GM23338 (cell line): ENCODE measurements around the gene WFDC6. TPM values are rescaled to one million over a fixed set of nuclear protein-coding genes. Genes with fewer than 3 reads are reported as not detected.

ENCODE experiments used
- ATAC-seq: fragments of 200-7000 bp; cut with Tn5 transposase; 3 replicates; pipeline ENCODE4 v1.9.1; 2020
- DNase-seq: peaks from one replicate; pipeline ENCODE4 v3.0.0-alpha.2; 2015; ENCODE audit warnings: low spot score
- H2AFZ ChIP-seq: fragments of 200-600 bp; sonication (generic); 2 replicates; pipeline ENCODE4 v1.8.0; 2016; ENCODE audit warnings: antibody characterized with exemption, mild to moderate bottlenecking, moderate library complexity
- H3F3A ChIP-seq: fragments of 200-600 bp; sonication (generic); replicated peaks from 2 replicates; pipeline ENCODE4 v1.8.0; 2017; ENCODE audit warnings: antibody characterized with exemption, mixed run types, low read depth
- H3K27ac ChIP-seq: fragments of 200-600 bp; sonication (generic); 2 replicates; pipeline ENCODE4 v1.6.1; 2016; ENCODE audit warnings: low read depth
- H3K27me3 ChIP-seq: fragments of 200-600 bp; sonication (generic); 2 replicates; pipeline ENCODE4 v1.8.0; 2016; ENCODE audit warnings: mild to moderate bottlenecking, mixed run types, moderate library complexity; ENCODE audit not compliant: insufficient read depth
- H3K36me3 ChIP-seq: fragments of 200-600 bp; sonication (generic); 2 replicates; pipeline ENCODE4 v1.8.0; 2016; ENCODE audit warnings: mild to moderate bottlenecking; ENCODE audit not compliant: insufficient read depth
- H3K4me1 ChIP-seq: fragments of 200-600 bp; sonication (generic); 2 replicates; pipeline ENCODE4 v1.8.0; 2016; ENCODE audit warnings: mild to moderate bottlenecking, moderate library complexity; ENCODE audit not compliant: insufficient read depth
- H3K4me2 ChIP-seq: fragments of 200-600 bp; sonication (generic); 2 replicates; pipeline ENCODE4 v1.7.1; 2017; ENCODE audit warnings: mixed run types
- H3K4me3 ChIP-seq: fragments of 200-600 bp; sonication (generic); 2 replicates; pipeline ENCODE4 v1.6.1; 2016; ENCODE audit warnings: mixed run types
- H3K79me2 ChIP-seq: fragments of 200-600 bp; sonication (generic); replicated peaks from 2 replicates; pipeline ENCODE4 v1.8.0; 2017; ENCODE audit warnings: mild to moderate bottlenecking; ENCODE audit not compliant: insufficient read depth
- H3K9me2 ChIP-seq: fragments of 200-600 bp; sonication (generic); 2 replicates; pipeline ENCODE4 v1.8.0; 2017; ENCODE audit not compliant: insufficient read depth
- H4K20me1 ChIP-seq: fragments of 200-600 bp; sonication (generic); replicated peaks from 2 replicates; pipeline ENCODE4 v1.8.0; 2017; ENCODE audit warnings: mild to moderate bottlenecking; ENCODE audit not compliant: insufficient read depth
- H3K27ac Mint-ChIP-seq: 2 replicates; pipeline ENCODE4 v1.8.0; 2020; ENCODE audit warnings: inconsistent platforms, mild to moderate bottlenecking, moderate library complexity, mixed read lengths
- H3K27me3 Mint-ChIP-seq: 3 replicates; pipeline ENCODE4 v1.8.0; 2022; ENCODE audit warnings: low read depth, mild to moderate bottlenecking, moderate library complexity, mixed read lengths, inconsistent platforms; ENCODE audit not compliant: insufficient read depth, poor library complexity
- H3K36me3 Mint-ChIP-seq: 3 replicates; pipeline ENCODE4 v1.8.0; 2021; ENCODE audit warnings: low read depth, mild to moderate bottlenecking, inconsistent platforms, moderate library complexity, mixed read lengths
- H3K4me1 Mint-ChIP-seq: 3 replicates; pipeline ENCODE4 v1.8.0; 2020; ENCODE audit warnings: mild to moderate bottlenecking, inconsistent platforms, mixed read lengths
- H3K4me3 Mint-ChIP-seq: 3 replicates; pipeline ENCODE4 v1.8.0; 2021; ENCODE audit warnings: moderate library complexity, mild to moderate bottlenecking, inconsistent platforms, mixed read lengths
- H3K9me3 Mint-ChIP-seq: 3 replicates; pipeline ENCODE4 v1.8.0; 2020; ENCODE audit warnings: moderate library complexity, mild to moderate bottlenecking, inconsistent platforms, mixed read lengths
- CREB1 ChIP-seq: fragments of 250-450 bp; sonication (Bioruptor Pico); IDR thresholded peaks from 2 replicates; pipeline ENCODE4 v1.5.0; 2020; ENCODE audit warnings: low read depth, mild to moderate bottlenecking, moderate library complexity
- CTCF ChIP-seq, 2 experiments: fragments of 200-600 bp in 1 of 2; sonication (generic) in 1 of 2; conservative IDR thresholded peaks; 2 replicates each; pipeline versions ENCODE4 v1.5.1 to v1.6.1; 2016 to 2017; ENCODE audit warnings: antibody characterized with exemption in 2 of 2, low read depth in 2 of 2, mild to moderate bottlenecking in 2 of 2, moderate library complexity in 1 of 2
- ETS1 ChIP-seq: IDR thresholded peaks from 2 replicates; pipeline ENCODE4 v1.6.1; 2016; ENCODE audit warnings: antibody characterized with exemption
- EZH2 ChIP-seq: fragments of 200-600 bp; sonication (generic); IDR thresholded peaks from one replicate; pipeline ENCODE4 v1.8.0; 2017; ENCODE audit warnings: antibody characterized with exemption, mild to moderate bottlenecking, low read depth; ENCODE audit not compliant: unreplicated experiment
- EZH2phosphoT487 ChIP-seq: fragments of 200-600 bp; sonication (generic); IDR thresholded peaks from one replicate; pipeline ENCODE4 v1.8.1; 2018; ENCODE audit warnings: antibody characterized with exemption; ENCODE audit not compliant: unreplicated experiment
- JUNB ChIP-seq: IDR thresholded peaks from one replicate; pipeline ENCODE4 v1.6.1; 2016; ENCODE audit warnings: antibody characterized with exemption; ENCODE audit not compliant: unreplicated experiment
- NANOG ChIP-seq: IDR thresholded peaks from 2 replicates; pipeline ENCODE4 v1.6.1; 2016; ENCODE audit warnings: antibody characterized with exemption, borderline replicate concordance
- POLR2AphosphoS5 ChIP-seq: IDR thresholded peaks from 2 replicates; pipeline ENCODE4 v1.6.1; 2016; ENCODE audit warnings: antibody characterized with exemption, low read depth
- REST ChIP-seq: IDR thresholded peaks from one replicate; pipeline ENCODE4 v1.6.1; 2018; ENCODE audit warnings: antibody characterized with exemption; ENCODE audit not compliant: unreplicated experiment
- STAT1 ChIP-seq: IDR thresholded peaks from one replicate; pipeline ENCODE4 v1.6.1; 2016; ENCODE audit warnings: antibody characterized with exemption; ENCODE audit not compliant: unreplicated experiment
- ZNF114 ChIP-seq: fragments of 250-450 bp; sonication (Bioruptor Pico); IDR thresholded peaks from 2 replicates; pipeline ENCODE4 v1.5.0; 2020; ENCODE audit warnings: mild to moderate bottlenecking, moderate library complexity
- ZNF331 ChIP-seq: fragments of 250-450 bp; sonication (Bioruptor Pico); IDR thresholded peaks from 2 replicates; pipeline ENCODE4 v1.5.0; 2020; ENCODE audit warnings: low read depth, mild to moderate bottlenecking, moderate library complexity
- ZNF462 ChIP-seq: fragments of 250-450 bp; sonication (Bioruptor Pico); IDR thresholded peaks from 2 replicates; pipeline ENCODE4 v1.5.0; 2020; ENCODE audit warnings: mild to moderate bottlenecking, moderate library complexity
- polyA plus RNA-seq: library from polyadenylated mRNA; unstranded; fragments of >200 nt; fragmentation: Nextera tagmentation; extraction: Ambion mirVana; gene quantifications from 2 replicates; pipeline ENCODE4 v1.2.1, GENCODE V29; 2016
- total RNA-seq: library from RNA; depleted of rRNA; stranded (reverse); fragments of >200 nt; shearing (Covaris generic); gene quantifications from 2 replicates; pipeline ENCODE4 v1.2.3, GENCODE V29; 2014

The WFDC6 gene
- total and polyA plus RNA-seq, 2 experiments from 2014 or later: not detected

- DNase-seq (no peak), ATAC-seq (no peak)
- no peak overlapping the region for H3K4me3 Mint-ChIP-seq
- no peak overlapping the region for H3K27ac Mint-ChIP-seq
- no peaks in the 10 kb centered on the region for H3K4me1 Mint-ChIP-seq
- no peaks in the 10 kb centered on the region for H3K4me1 ChIP-seq
- no peaks in the 10 kb centered on the region for H3K9me2 ChIP-seq
- H3K4me3 ChIP-seq: no peak overlapping the region
- no peaks in the 10 kb centered on the region for H3K9me3 Mint-ChIP-seq
- H3K79me2 ChIP-seq: no peaks in the 10 kb centered on the region
- H3K27me3 Mint-ChIP-seq: peaks cover 5% of the 10 kb centered on the region
- H3K36me3 Mint-ChIP-seq: no peaks in the 10 kb centered on the region; the same call in 2 of the 3 replicates
- no peak overlapping the region for H3K27ac ChIP-seq
- no peak overlapping the region for H2AFZ ChIP-seq
- no peaks in the 10 kb centered on the region for H3K27me3 ChIP-seq
- no peaks in the 10 kb centered on the region for H4K20me1 ChIP-seq
- H3K36me3 ChIP-seq: no peaks in the 10 kb centered on the region; the same call in 1 of the 2 replicates
- no peak overlapping the region for H3K4me2 ChIP-seq
- no peaks in the 10 kb centered on the region for H3F3A ChIP-seq
- TF ChIP-seq CTCF (conservative IDR thresholded peaks at IDR 0.05; ENCODE audit: low read depth in 2 of 2): no peak
- no peak for TF ChIP-seq JUNB
- no peak for TF ChIP-seq ZNF462 (CRISPR knock-in tag)
- TF ChIP-seq EZH2phosphoT487: no peak
- no peak for TF ChIP-seq ZNF114 (CRISPR knock-in tag)
- TF ChIP-seq REST: no peak
- no peak for TF ChIP-seq POLR2AphosphoS5
- TF ChIP-seq EZH2: no peak
- TF ChIP-seq STAT1: no peak
- no peak for TF ChIP-seq ZNF331 (CRISPR knock-in tag)
- TF ChIP-seq CREB1 (CRISPR knock-in tag): no peak
- no peak for TF ChIP-seq ETS1
- no peak for TF ChIP-seq NANOG
Measured at GRCh38 chr20:45496166-45496565, 43.1 kb downstream of the WFDC6 start.
